ENCODE data around the gene MRPS23. TPM values are rescaled to one million over a fixed set of nuclear protein-coding genes. Genes with fewer than 3 reads are reported as not detected.

The MRPS23 gene
- total and polyA plus RNA-seq, 2 experiments from 2014 or later = 53.2 to 74.5 TPM

DNA sequence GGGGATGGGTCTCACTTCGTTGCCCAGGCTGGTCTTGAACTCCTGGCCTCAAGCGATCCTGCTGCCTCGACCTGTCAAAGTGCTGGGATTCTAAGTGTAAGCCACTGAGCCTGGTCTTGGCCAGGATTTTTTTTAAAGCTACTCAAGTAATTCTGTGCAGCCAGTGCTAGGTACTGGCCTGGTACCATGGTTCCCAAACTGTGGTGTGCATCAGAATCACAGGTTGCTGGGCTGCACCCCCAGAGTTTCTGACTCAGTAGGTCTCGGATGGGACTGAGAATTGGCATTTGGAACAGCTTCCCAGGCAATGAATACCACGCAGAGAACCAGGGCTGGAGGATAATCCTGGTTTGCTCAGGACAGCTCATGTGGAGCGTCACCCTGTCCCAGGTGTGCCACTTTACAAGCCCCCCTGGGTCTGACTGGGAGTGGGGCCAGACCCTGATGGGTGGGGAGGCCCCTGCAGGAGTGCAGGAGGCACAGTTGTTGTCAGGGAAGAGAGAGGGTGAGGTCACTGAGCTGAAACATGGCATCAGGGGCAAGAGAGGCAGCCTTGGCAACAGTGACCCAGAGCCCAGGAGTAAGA is 10.7 kb upstream of the MRPS23 start:
- Histone ChIP-seq H3K4me1 (ENCODE audit: insufficient read depth) (peaks cover 33% of the 10 kb centered on the region; the same call in 1 of the 2 replicates), H3K36me3 (ENCODE audit: insufficient read depth) (no peaks in the 10 kb centered on the region; the same call in 1 of the 2 replicates), H3K4me2 (peak overlapping the region; percentile 99), H3K79me2 (replicated peaks; ENCODE audit: insufficient read depth) (no peaks in the 10 kb centered on the region), H3F3A (replicated peaks; ENCODE audit: low read depth) (peaks cover 10% of the 10 kb centered on the region; the same call in 1 of the 2 replicates), H2AFZ (no peak overlapping the region; the same call in 1 of the 2 replicates), H3K4me3 (peak overlapping the region; percentile 76), H4K20me1 (replicated peaks; ENCODE audit: insufficient read depth) (no peaks in the 10 kb centered on the region), H3K27me3 (ENCODE audit: insufficient read depth) (peaks cover 44% of the 10 kb centered on the region), H3K27ac (ENCODE audit: low read depth) (no peak overlapping the region), H3K9me2 (ENCODE audit: insufficient read depth) (no peaks in the 10 kb centered on the region)
- Mint-ChIP-seq H3K9me3 (no peaks in the 10 kb centered on the region), H3K4me3 (peak overlapping the region; percentile 80), H3K27ac (no peak overlapping the region), H3K27me3 (ENCODE audit: insufficient read depth, low read depth, poor library complexity) (peaks cover 52% of the 10 kb centered on the region), H3K36me3 (ENCODE audit: low read depth) (peaks cover 5% of the 10 kb centered on the region; the same call in 1 of the 3 replicates), H3K4me1 (peaks cover 46% of the 10 kb centered on the region)
- no peak for DNase-seq (ENCODE audit: low spot score)
- no peak for ATAC-seq
- no peak for TF ChIP-seq STAT1 (IDR thresholded peaks at IDR 0.05; ENCODE audit: unreplicated experiment)
- no peak for TF ChIP-seq REST (IDR thresholded peaks at IDR 0.05; ENCODE audit: unreplicated experiment)
- no peak for TF ChIP-seq ZNF331 (CRISPR knock-in tag; IDR thresholded peaks at IDR 0.05; ENCODE audit: low read depth)
- no peak for TF ChIP-seq EZH2 (IDR thresholded peaks at IDR 0.05; ENCODE audit: low read depth, unreplicated experiment)

- Mint-ChIP-seq H3K27me3 (ENCODE audit: insufficient read depth, low read depth, poor library complexity) (peaks cover 52% of the 10 kb centered on the region), H3K4me1 (peaks cover 47% of the 10 kb centered on the region)
Observed at GRCh38 chr17:57859601-57860413, 10.0 kb upstream of the MRPS23 start.

More at GRCh38 chr17:57859601-57860413, 10.0 kb upstream of the MRPS23 start:
- DNase-seq (ENCODE audit: low spot score) (no peak), ATAC-seq (no peak)
- Histone ChIP-seq H3K4me1 (ENCODE audit: insufficient read depth) (peaks cover 33% of the 10 kb centered on the region; the same call in 1 of the 2 replicates), H3F3A (replicated peaks; ENCODE audit: low read depth) (peaks cover 10% of the 10 kb centered on the region; the same call in 1 of the 2 replicates), H2AFZ (no peak overlapping the region), H3K27ac (ENCODE audit: low read depth) (no peak overlapping the region), H3K79me2 (replicated peaks; ENCODE audit: insufficient read depth) (no peaks in the 10 kb centered on the region), H4K20me1 (replicated peaks; ENCODE audit: insufficient read depth) (no peaks in the 10 kb centered on the region), H3K4me3 (no peak overlapping the region), H3K4me2 (no peak overlapping the region), H3K9me2 (ENCODE audit: insufficient read depth) (no peaks in the 10 kb centered on the region), H3K27me3 (ENCODE audit: insufficient read depth) (peaks cover 44% of the 10 kb centered on the region), H3K36me3 (ENCODE audit: insufficient read depth) (no peaks in the 10 kb centered on the region; the same call in 1 of the 2 replicates)
- TF ChIP-seq STAT1 (IDR thresholded peaks at IDR 0.05; ENCODE audit: unreplicated experiment) = no peak
- Mint-ChIP-seq H3K9me3 (no peaks in the 10 kb centered on the region), H3K4me3 (peak overlapping the region; percentile 17; the same call in 1 of the 3 replicates), H3K27ac (no peak overlapping the region), H3K36me3 (ENCODE audit: low read depth) (peaks cover 5% of the 10 kb centered on the region; the same call in 1 of the 3 replicates)
